GM23338 (cell line): ENCODE measurements around the gene SV2C. TPM values are rescaled to one million over a fixed set of nuclear protein-coding genes. Genes with fewer than 3 reads are reported as not detected.

Experiments
- ATAC-seq: fragments of 200-7000 bp; cut with Tn5 transposase; 3 replicates; pipeline ENCODE4 v1.9.1; 2020
- DNase-seq: peaks from one replicate; pipeline ENCODE4 v3.0.0-alpha.2; 2015; ENCODE audit warnings: low spot score
- H2AFZ ChIP-seq: fragments of 200-600 bp; sonication (generic); 2 replicates; pipeline ENCODE4 v1.8.0; 2016; ENCODE audit warnings: antibody characterized with exemption, mild to moderate bottlenecking, moderate library complexity
- H3F3A ChIP-seq: fragments of 200-600 bp; sonication (generic); replicated peaks from 2 replicates; pipeline ENCODE4 v1.8.0; 2017; ENCODE audit warnings: antibody characterized with exemption, mixed run types, low read depth
- H3K27ac ChIP-seq: fragments of 200-600 bp; sonication (generic); 2 replicates; pipeline ENCODE4 v1.6.1; 2016; ENCODE audit warnings: low read depth
- H3K27me3 ChIP-seq: fragments of 200-600 bp; sonication (generic); 2 replicates; pipeline ENCODE4 v1.8.0; 2016; ENCODE audit warnings: mild to moderate bottlenecking, mixed run types, moderate library complexity; ENCODE audit not compliant: insufficient read depth
- H3K36me3 ChIP-seq: fragments of 200-600 bp; sonication (generic); 2 replicates; pipeline ENCODE4 v1.8.0; 2016; ENCODE audit warnings: mild to moderate bottlenecking; ENCODE audit not compliant: insufficient read depth
- H3K4me1 ChIP-seq: fragments of 200-600 bp; sonication (generic); 2 replicates; pipeline ENCODE4 v1.8.0; 2016; ENCODE audit warnings: mild to moderate bottlenecking, moderate library complexity; ENCODE audit not compliant: insufficient read depth
- H3K4me2 ChIP-seq: fragments of 200-600 bp; sonication (generic); 2 replicates; pipeline ENCODE4 v1.7.1; 2017; ENCODE audit warnings: mixed run types
- H3K4me3 ChIP-seq: fragments of 200-600 bp; sonication (generic); 2 replicates; pipeline ENCODE4 v1.6.1; 2016; ENCODE audit warnings: mixed run types
- H3K79me2 ChIP-seq: fragments of 200-600 bp; sonication (generic); replicated peaks from 2 replicates; pipeline ENCODE4 v1.8.0; 2017; ENCODE audit warnings: mild to moderate bottlenecking; ENCODE audit not compliant: insufficient read depth
- H3K9me2 ChIP-seq: fragments of 200-600 bp; sonication (generic); 2 replicates; pipeline ENCODE4 v1.8.0; 2017; ENCODE audit not compliant: insufficient read depth
- H4K20me1 ChIP-seq: fragments of 200-600 bp; sonication (generic); replicated peaks from 2 replicates; pipeline ENCODE4 v1.8.0; 2017; ENCODE audit warnings: mild to moderate bottlenecking; ENCODE audit not compliant: insufficient read depth
- H3K27ac Mint-ChIP-seq: 2 replicates; pipeline ENCODE4 v1.8.0; 2020; ENCODE audit warnings: inconsistent platforms, mild to moderate bottlenecking, moderate library complexity, mixed read lengths
- H3K27me3 Mint-ChIP-seq: 3 replicates; pipeline ENCODE4 v1.8.0; 2022; ENCODE audit warnings: low read depth, mild to moderate bottlenecking, moderate library complexity, mixed read lengths, inconsistent platforms; ENCODE audit not compliant: insufficient read depth, poor library complexity
- H3K36me3 Mint-ChIP-seq: 3 replicates; pipeline ENCODE4 v1.8.0; 2021; ENCODE audit warnings: low read depth, mild to moderate bottlenecking, inconsistent platforms, moderate library complexity, mixed read lengths
- H3K4me1 Mint-ChIP-seq: 3 replicates; pipeline ENCODE4 v1.8.0; 2020; ENCODE audit warnings: mild to moderate bottlenecking, inconsistent platforms, mixed read lengths
- H3K4me3 Mint-ChIP-seq: 3 replicates; pipeline ENCODE4 v1.8.0; 2021; ENCODE audit warnings: moderate library complexity, mild to moderate bottlenecking, inconsistent platforms, mixed read lengths
- H3K9me3 Mint-ChIP-seq: 3 replicates; pipeline ENCODE4 v1.8.0; 2020; ENCODE audit warnings: moderate library complexity, mild to moderate bottlenecking, inconsistent platforms, mixed read lengths
- CREB1 ChIP-seq: fragments of 250-450 bp; sonication (Bioruptor Pico); IDR thresholded peaks from 2 replicates; pipeline ENCODE4 v1.5.0; 2020; ENCODE audit warnings: low read depth, mild to moderate bottlenecking, moderate library complexity
- ETS1 ChIP-seq: IDR thresholded peaks from 2 replicates; pipeline ENCODE4 v1.6.1; 2016; ENCODE audit warnings: antibody characterized with exemption
- EZH2 ChIP-seq: fragments of 200-600 bp; sonication (generic); IDR thresholded peaks from one replicate; pipeline ENCODE4 v1.8.0; 2017; ENCODE audit warnings: antibody characterized with exemption, mild to moderate bottlenecking, low read depth; ENCODE audit not compliant: unreplicated experiment
- EZH2phosphoT487 ChIP-seq: fragments of 200-600 bp; sonication (generic); IDR thresholded peaks from one replicate; pipeline ENCODE4 v1.8.1; 2018; ENCODE audit warnings: antibody characterized with exemption; ENCODE audit not compliant: unreplicated experiment
- JUNB ChIP-seq: IDR thresholded peaks from one replicate; pipeline ENCODE4 v1.6.1; 2016; ENCODE audit warnings: antibody characterized with exemption; ENCODE audit not compliant: unreplicated experiment
- NANOG ChIP-seq: IDR thresholded peaks from 2 replicates; pipeline ENCODE4 v1.6.1; 2016; ENCODE audit warnings: antibody characterized with exemption, borderline replicate concordance
- POLR2AphosphoS5 ChIP-seq: IDR thresholded peaks from 2 replicates; pipeline ENCODE4 v1.6.1; 2016; ENCODE audit warnings: antibody characterized with exemption, low read depth
- REST ChIP-seq: IDR thresholded peaks from one replicate; pipeline ENCODE4 v1.6.1; 2018; ENCODE audit warnings: antibody characterized with exemption; ENCODE audit not compliant: unreplicated experiment
- STAT1 ChIP-seq: IDR thresholded peaks from one replicate; pipeline ENCODE4 v1.6.1; 2016; ENCODE audit warnings: antibody characterized with exemption; ENCODE audit not compliant: unreplicated experiment
- ZNF114 ChIP-seq: fragments of 250-450 bp; sonication (Bioruptor Pico); IDR thresholded peaks from 2 replicates; pipeline ENCODE4 v1.5.0; 2020; ENCODE audit warnings: mild to moderate bottlenecking, moderate library complexity
- polyA plus RNA-seq: library from polyadenylated mRNA; unstranded; fragments of >200 nt; fragmentation: Nextera tagmentation; extraction: Ambion mirVana; gene quantifications from 2 replicates; pipeline ENCODE4 v1.2.1, GENCODE V29; 2016
- total RNA-seq: library from RNA; depleted of rRNA; stranded (reverse); fragments of >200 nt; shearing (Covaris generic); gene quantifications from 2 replicates; pipeline ENCODE4 v1.2.3, GENCODE V29; 2014
- TF ChIP-seq, protein P1 (sequence below), 2 experiments: fragments of 200-600 bp in 1 of 2; sonication (generic) in 1 of 2; conservative IDR thresholded peaks; 2 replicates each; pipeline versions ENCODE4 v1.5.1 to v1.6.1; 2016 to 2017; ENCODE audit warnings: antibody characterized with exemption in 2 of 2, low read depth in 2 of 2, mild to moderate bottlenecking in 2 of 2, moderate library complexity in 1 of 2

SV2C gene
- total and polyA plus RNA-seq, 2 experiments from 2014 or later, result 0.05 to 0.07 TPM

GRCh38 chr5:76199336-76200318, 116.4 kb downstream of the SV2C start:
- no peak overlapping the region for H3K27ac Mint-ChIP-seq
- ATAC-seq (no peak), DNase-seq (no peak)
- Histone ChIP-seq H3K27ac (no peak overlapping the region), H3K4me3 (no peak overlapping the region), H3K4me2 (no peak overlapping the region), H3K27me3 (no peaks in the 10 kb centered on the region), H3F3A (no peaks in the 10 kb centered on the region), H2AFZ (no peak overlapping the region), H3K79me2 (no peaks in the 10 kb centered on the region), H3K4me1 (peaks cover 44% of the 10 kb centered on the region), H3K9me2 (no peaks in the 10 kb centered on the region), H4K20me1 (no peaks in the 10 kb centered on the region), H3K36me3 (no peaks in the 10 kb centered on the region)
- TF ChIP-seq CREB1 (CRISPR knock-in tag) (no peak), ZNF114 (CRISPR knock-in tag) (no peak), ETS1 (no peak)
- TF ChIP-seq, protein P1, sequence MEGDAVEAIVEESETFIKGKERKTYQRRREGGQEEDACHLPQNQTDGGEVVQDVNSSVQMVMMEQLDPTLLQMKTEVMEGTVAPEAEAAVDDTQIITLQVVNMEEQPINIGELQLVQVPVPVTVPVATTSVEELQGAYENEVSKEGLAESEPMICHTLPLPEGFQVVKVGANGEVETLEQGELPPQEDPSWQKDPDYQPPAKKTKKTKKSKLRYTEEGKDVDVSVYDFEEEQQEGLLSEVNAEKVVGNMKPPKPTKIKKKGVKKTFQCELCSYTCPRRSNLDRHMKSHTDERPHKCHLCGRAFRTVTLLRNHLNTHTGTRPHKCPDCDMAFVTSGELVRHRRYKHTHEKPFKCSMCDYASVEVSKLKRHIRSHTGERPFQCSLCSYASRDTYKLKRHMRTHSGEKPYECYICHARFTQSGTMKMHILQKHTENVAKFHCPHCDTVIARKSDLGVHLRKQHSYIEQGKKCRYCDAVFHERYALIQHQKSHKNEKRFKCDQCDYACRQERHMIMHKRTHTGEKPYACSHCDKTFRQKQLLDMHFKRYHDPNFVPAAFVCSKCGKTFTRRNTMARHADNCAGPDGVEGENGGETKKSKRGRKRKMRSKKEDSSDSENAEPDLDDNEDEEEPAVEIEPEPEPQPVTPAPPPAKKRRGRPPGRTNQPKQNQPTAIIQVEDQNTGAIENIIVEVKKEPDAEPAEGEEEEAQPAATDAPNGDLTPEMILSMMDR (conservative IDR thresholded peaks at IDR 0.05; ENCODE audit: low read depth in 2 of 2), result no peak
- peaks cover 2% of the 10 kb centered on the region for H3K27me3 Mint-ChIP-seq
- no peak overlapping the region for H3K4me3 Mint-ChIP-seq
- no peaks in the 10 kb centered on the region for H3K36me3 Mint-ChIP-seq
- peaks cover 43% of the 10 kb centered on the region for H3K4me1 Mint-ChIP-seq
- no peaks in the 10 kb centered on the region for H3K9me3 Mint-ChIP-seq

GRCh38 chr5:76202182-76202581, 119.0 kb downstream of the SV2C start:
- no peaks in the 10 kb centered on the region for H3K9me2 ChIP-seq
- H2AFZ ChIP-seq, result no peak overlapping the region
- no peaks in the 10 kb centered on the region for H3K79me2 ChIP-seq
- no peaks in the 10 kb centered on the region for H3K36me3 ChIP-seq
- H3K27me3 Mint-ChIP-seq, result peaks cover 2% of the 10 kb centered on the region
- ATAC-seq (no peak), DNase-seq (no peak)
- no peaks in the 10 kb centered on the region for H3K27me3 ChIP-seq
- peaks cover 19% of the 10 kb centered on the region for H3K4me1 ChIP-seq
- H3K4me1 Mint-ChIP-seq, result peaks cover 25% of the 10 kb centered on the region
- H3K4me3 ChIP-seq, result no peak overlapping the region
- no peak overlapping the region for H3K4me3 Mint-ChIP-seq
- no peak overlapping the region for H3K27ac Mint-ChIP-seq
- no peak overlapping the region for H3K27ac ChIP-seq
- H3F3A ChIP-seq, result no peaks in the 10 kb centered on the region
- no peaks in the 10 kb centered on the region for H3K9me3 Mint-ChIP-seq
- no peaks in the 10 kb centered on the region for H3K36me3 Mint-ChIP-seq
- no peaks in the 10 kb centered on the region for H4K20me1 ChIP-seq
- H3K4me2 ChIP-seq, result no peak overlapping the region
- TF ChIP-seq POLR2AphosphoS5, result no peak
- TF ChIP-seq, protein P1 (conservative IDR thresholded peaks at IDR 0.05; ENCODE audit: low read depth in 2 of 2), result no peak
- TF ChIP-seq CREB1 (CRISPR knock-in tag), result no peak
- no peak for TF ChIP-seq JUNB
- TF ChIP-seq EZH2phosphoT487, result no peak
- TF ChIP-seq STAT1, result no peak
- TF ChIP-seq ZNF114 (CRISPR knock-in tag), result no peak
- no peak for TF ChIP-seq ETS1
- TF ChIP-seq NANOG, result no peak
- no peak for TF ChIP-seq EZH2
- TF ChIP-seq REST, result no peak
